ENCODE data around the gene IQCH.

DNA sequence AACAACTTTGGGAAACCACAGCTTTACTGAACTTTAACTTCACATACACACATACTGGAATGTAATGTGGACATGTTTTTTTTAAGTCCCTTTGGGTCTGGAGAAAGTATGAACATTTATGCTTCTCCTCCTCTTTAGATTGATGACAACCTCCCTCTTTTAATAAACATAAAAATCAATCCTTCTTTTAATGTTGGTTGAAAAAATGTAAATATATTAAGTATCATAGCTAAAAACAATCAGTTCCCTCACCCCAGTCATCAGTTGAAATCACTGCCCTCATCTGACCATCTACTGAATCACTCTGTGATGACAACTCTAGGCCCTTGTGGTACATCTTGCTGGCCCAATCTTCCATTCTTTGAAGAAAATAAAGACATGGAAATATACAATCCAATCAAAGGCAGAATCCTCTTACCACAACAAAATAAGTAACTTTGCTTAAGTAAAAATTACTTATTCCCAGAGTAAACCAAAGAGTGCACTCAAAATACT lies 6.5 kb upstream of the IQCH start:
- no peak for TF ChIP-seq CTCF (conservative IDR thresholded peaks at IDR 0.05 in 1 of 2, IDR thresholded peaks at IDR 0.05 in 1 of 2; ENCODE audit: low read depth in 1 of 2, low read length in 2 of 2)
- no peak for TF ChIP-seq EZH2 (IDR thresholded peaks at IDR 0.05; ENCODE audit: low read length, missing control alignments)
